Vagina (tissue), 2 donors: ENCODE measurements around the gene AIPL1.

Source experiments
- CTCF ChIP-seq, 3 experiments: fragments of 450-650 bp in 2 of 3; fragments of 200-600 bp in 1 of 3; sonication (generic) in 1 of 3; IDR thresholded peaks; one replicate each; pipeline ENCODE4 v1.5.1; 2017 to 2019; ENCODE audit warnings: antibody characterized with exemption in 3 of 3, mild to moderate bottlenecking in 2 of 3, moderate library complexity in 2 of 3
- POLR2A ChIP-seq, 2 donors: fragments of 450-650 bp; IDR thresholded peaks; one replicate each; pipeline ENCODE4 v1.6.1; 2017; ENCODE audit warnings: antibody characterized with exemption in 2 of 2, mild to moderate bottlenecking in 2 of 2, moderate library complexity in 2 of 2
- POLR2AphosphoS5 ChIP-seq, 2 donors: sonication (generic); formaldehyde crosslinking; IDR thresholded peaks; one replicate each; pipeline ENCODE4 v1.9.0; 2017; ENCODE audit warnings: antibody characterized with exemption in 2 of 2, mild to moderate bottlenecking in 2 of 2, low read depth in 1 of 2; ENCODE audit not compliant: insufficient read depth in 1 of 2

GRCh38 chr17:6381526-6382465, 53.1 kb downstream of the AIPL1 start:
- TF ChIP-seq POLR2A (IDR thresholded peaks at IDR 0.05) (no peak), CTCF (IDR thresholded peaks at IDR 0.05) (no peak), POLR2AphosphoS5 (IDR thresholded peaks at IDR 0.05; ENCODE audit: insufficient read depth in 1 of 2, low read depth in 1 of 2) (no peak)
